Natural killer cell (primary cell): ENCODE measurements around the gene RTKN. TPM values are rescaled to one million over a fixed set of nuclear protein-coding genes. Genes with fewer than 3 reads are reported as not detected.
A peak's percentile ranks its signal among the peaks of the same experiment; 100 is the strongest.

Source experiments
- ATAC-seq, 3 donors: fragments of 150-1000 bp in 2 of 3; fragments of 200-7000 bp in 1 of 3; cut with Tn5 transposase; 1 replicate in 1 of 3; 2 replicates in 2 of 3; pipeline ENCODE4 v1.10.0; 2021; ENCODE audit warnings: mild to moderate bottlenecking in 2 of 3, moderate library complexity in 2 of 3
- DNase-seq, 2 donors: peaks; one replicate each; pipeline versions ENCODE4 v3.0.0 to v3.0.0-alpha.2; 2013 to 2021; ENCODE audit warnings: mixed read lengths in 1 of 2
- H3K27ac ChIP-seq: one replicate; pipeline ENCODE4 v1.5.1; 2013; ENCODE audit warnings: mild to moderate bottlenecking, low read length
- H3K27me3 ChIP-seq: one replicate; pipeline ENCODE4 v1.6.1; 2013; ENCODE audit warnings: low read length; ENCODE audit not compliant: control insufficient read depth, insufficient read depth
- H3K36me3 ChIP-seq: one replicate; pipeline ENCODE4 v1.6.1; 2013; ENCODE audit warnings: low read length; ENCODE audit not compliant: control insufficient read depth, insufficient read depth
- H3K4me1 ChIP-seq: one replicate; pipeline ENCODE4 v1.6.1; 2013; ENCODE audit warnings: low read length; ENCODE audit not compliant: control insufficient read depth, insufficient read depth
- H3K4me3 ChIP-seq: one replicate; pipeline ENCODE4 v1.5.1; 2013; ENCODE audit warnings: low read length
- H3K9me3 ChIP-seq: one replicate; pipeline ENCODE4 v1.6.1; 2013; ENCODE audit warnings: low read length; ENCODE audit not compliant: control insufficient read depth, insufficient read depth
- H3K27ac Mint-ChIP-seq, 2 donors: one replicate each; pipeline ENCODE4 v1.8.0; 2022; ENCODE audit warnings: mild to moderate bottlenecking in 2 of 2, mixed read lengths in 2 of 2, moderate library complexity in 1 of 2
- H3K27me3 Mint-ChIP-seq, 2 donors: one replicate each; pipeline ENCODE4 v1.8.0; 2022; ENCODE audit warnings: low read depth in 2 of 2, mixed read lengths in 2 of 2
- H3K36me3 Mint-ChIP-seq: one replicate; pipeline ENCODE4 v1.8.0; 2022; ENCODE audit warnings: mixed read lengths
- H3K4me1 Mint-ChIP-seq, 2 donors: one replicate each; pipeline ENCODE4 v1.8.0; 2022; ENCODE audit warnings: mixed read lengths in 2 of 2
- H3K4me3 Mint-ChIP-seq: one replicate; pipeline ENCODE4 v1.8.0; 2022; ENCODE audit warnings: mild to moderate bottlenecking, moderate library complexity, mixed read lengths
- H3K9me3 Mint-ChIP-seq, 2 donors: one replicate each; pipeline ENCODE4 v1.8.0; 2022; ENCODE audit warnings: mixed read lengths in 2 of 2
- CTCF ChIP-seq: fragments of 200-600 bp; IDR thresholded peaks from one replicate; pipeline ENCODE4 v1.8.0; 2022; ENCODE audit warnings: antibody characterized with exemption
- WGBS: methylation state at CpG from one replicate; pipeline ENCODE4 v1.1.7; 2013; ENCODE audit warnings: missing lambda C conversion rate; ENCODE audit not compliant: insufficient coverage; 5-methylcytosine and 5-hydroxymethylcytosine counted together
- intact Hi-C: fragments of 100-400 bp; cut with micrococcal nuclease; formaldehyde crosslinking; loops from one replicate; pipeline ENCODE4 v1.14.2; 2022
- total RNA-seq, 4 donors: library from RNA; stranded (reverse); fragments of 120-200 nt in 1 of 4; gene quantifications; one replicate each; pipeline versions ENCODE4 v1.2.3 to v1.2.4, GENCODE V29; 2013 to 2022

Gene RTKN
- total RNA-seq, 3 donors from 2014 or later (not counting 1 experiment from before 2014, with no cell fraction given), result 11.0 to 26.5 (median 15.1) TPM

DNA sequence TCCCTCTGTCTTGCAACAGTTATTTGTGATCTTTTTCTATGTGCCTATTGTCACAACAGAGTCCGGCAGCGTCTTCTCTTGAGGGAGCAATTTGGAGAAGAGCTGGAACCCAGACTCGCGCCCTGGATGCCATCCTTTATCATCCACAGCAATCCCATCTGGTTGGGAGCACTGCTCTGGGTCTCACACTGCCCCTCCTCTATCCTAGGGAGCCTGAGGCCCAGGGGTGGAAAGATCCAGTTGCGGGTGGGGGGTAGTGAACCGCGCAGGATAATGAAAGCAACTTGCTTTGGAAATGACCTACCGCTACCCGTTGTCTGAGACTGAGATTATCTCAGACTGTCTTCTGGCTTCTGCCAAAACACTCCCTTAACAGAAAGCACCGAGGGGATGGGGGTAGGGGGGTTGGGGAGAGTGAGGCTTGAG lies 17.2 kb upstream of the RTKN start:
- Histone ChIP-seq H3K9me3 (no peaks in the 10 kb centered on the region), H3K36me3 (peaks cover 10% of the 10 kb centered on the region), H3K4me1 (peaks cover 38% of the 10 kb centered on the region), H3K27me3 (no peaks in the 10 kb centered on the region), H3K27ac (peak overlapping the region; percentile 79), H3K4me3 (peak overlapping the region; percentile 89)
- H3K27me3 Mint-ChIP-seq, result no peaks in the 10 kb centered on the region
- intact Hi-C loops, result loop anchor here (1.0 to 10.0 kb wide), 6 partner anchors 13 to 1224 kb away; partner anchors contain the start of genes C2orf81, CCT7, MRPL53 and PCGF1
- H3K4me3 Mint-ChIP-seq, result peak overlapping the region; percentile 98
- no peak for TF ChIP-seq CTCF
- no peaks in the 10 kb centered on the region for H3K9me3 Mint-ChIP-seq
- DNase-seq, result peak in 1 of 2 donors; percentile 44
- peaks cover 58 to 71% of the 10 kb centered on the region in 2 donors for H3K4me1 Mint-ChIP-seq
- WGBS, result 15% methylated on average over 7 of the region's 10 CpGs
- H3K36me3 Mint-ChIP-seq, result no peaks in the 10 kb centered on the region
- no peak for ATAC-seq
- H3K27ac Mint-ChIP-seq, result peak overlapping the region; percentile 98 to 99

DNA sequence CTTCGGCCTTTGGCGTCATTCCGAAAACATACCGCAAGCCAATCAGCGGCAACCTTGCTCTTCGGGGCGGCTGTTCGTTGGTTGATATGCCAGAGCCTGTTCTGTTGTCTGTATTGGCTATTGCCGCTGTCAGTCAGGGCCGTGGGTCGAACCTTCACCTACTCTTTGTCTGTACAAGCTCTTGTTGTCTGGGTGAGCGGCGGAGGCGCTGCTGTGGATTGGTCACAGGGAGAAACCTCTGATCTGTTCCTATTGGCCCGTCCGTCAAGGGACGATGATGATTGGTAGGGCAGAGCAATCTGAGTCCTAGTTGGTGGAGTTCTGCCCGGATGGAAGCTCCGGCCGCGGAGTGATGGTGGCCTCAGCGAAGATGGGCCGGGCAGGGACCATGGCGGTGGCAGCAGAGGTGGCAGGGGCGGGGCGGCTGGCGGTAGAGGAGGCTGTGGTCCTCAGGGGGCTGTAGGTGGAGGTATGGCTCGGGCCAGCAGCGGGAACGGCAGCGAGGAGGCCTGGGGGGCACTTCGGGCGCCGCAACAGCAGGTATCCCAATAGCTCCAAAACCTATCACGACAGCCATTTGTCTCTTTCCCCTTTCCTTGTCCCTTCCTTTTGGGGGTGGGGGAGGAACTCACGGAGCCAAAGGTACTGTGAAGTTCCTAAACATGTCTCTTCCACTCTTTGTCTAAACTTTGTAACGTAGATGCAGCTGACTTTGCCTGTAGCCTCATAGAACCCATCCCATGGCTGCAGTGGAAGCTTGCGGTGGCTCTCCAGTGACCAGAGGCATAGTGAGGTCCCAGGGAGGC lies 16.6 kb upstream of the RTKN start, which contains the start of gene WBP1:
Gene WBP1 (plus strand): TSS at position 307 of the 806 bp plus-strand sequence. CDS start 165 bp downstream, at position 472.
- H3K4me1 ChIP-seq, result peaks cover 37% of the 10 kb centered on the region
- ATAC-seq (peak; percentile 77 to 93 (median 81)), DNase-seq (peak; percentile 98 to 100)
- 0% methylated on average over 30 of the region's 38 CpGs for WGBS
- peak within 1 kb of the TSS; percentile 99 for H3K27ac ChIP-seq
- H3K9me3 ChIP-seq, result no peaks in the 10 kb centered on the region
- no peaks in the 10 kb centered on the region for H3K9me3 Mint-ChIP-seq
- peak within 1 kb of the TSS; percentile 89 for H3K4me3 ChIP-seq
- peak within 1 kb of the TSS; percentile 98 for H3K4me3 Mint-ChIP-seq
- H3K36me3 ChIP-seq, result peaks cover 10% of the 10 kb centered on the region
- H3K27ac Mint-ChIP-seq, result peak within 1 kb of the TSS; percentile 98 to 99
- H3K36me3 Mint-ChIP-seq, result no peaks in the 10 kb centered on the region
- TF ChIP-seq CTCF, result no peak
- no peaks in the 10 kb centered on the region for H3K27me3 ChIP-seq
- intact Hi-C loops, result loop anchor here (1.0 to 10.0 kb wide), 6 partner anchors 14 to 1224 kb away; partner anchors contain the start of genes C2orf81, CCT7, MRPL53 and PCGF1
- H3K27me3 Mint-ChIP-seq, result no peaks in the 10 kb centered on the region
- peaks cover 59 to 73% of the 10 kb centered on the region in 2 donors for H3K4me1 Mint-ChIP-seq

- peak overlapping the region; percentile 98 for H3K4me3 Mint-ChIP-seq
- DNase-seq, result peak; percentile 81 to 89
- Histone ChIP-seq H3K27ac (peak overlapping the region; percentile 99), H3K36me3 (peaks cover 8% of the 10 kb centered on the region), H3K27me3 (no peaks in the 10 kb centered on the region), H3K4me3 (peak overlapping the region; percentile 89), H3K4me1 (peaks cover 44% of the 10 kb centered on the region), H3K9me3 (no peaks in the 10 kb centered on the region)
- H3K27me3 Mint-ChIP-seq, result no peaks in the 10 kb centered on the region
- TF ChIP-seq CTCF, result no peak
- no peaks in the 10 kb centered on the region for H3K9me3 Mint-ChIP-seq
- under 1% methylated on average over 43 of the region's 46 CpGs for WGBS
- ATAC-seq, result peak; percentile 37 to 62 (median 51)
- intact Hi-C loops, result loop anchor here (1.0 to 10.0 kb wide), 6 partner anchors 15 to 1223 kb away; partner anchors contain the start of genes C2orf81, CCT7, MRPL53 and PCGF1
- H3K36me3 Mint-ChIP-seq, result no peaks in the 10 kb centered on the region
- H3K4me1 Mint-ChIP-seq, result peaks cover 63 to 80% of the 10 kb centered on the region in 2 donors
- H3K27ac Mint-ChIP-seq, result peak overlapping the region; percentile 98 to 99
Measured at GRCh38 chr2:74457549-74458131, 15.9 kb upstream of the RTKN start.
